NK-92 (cell line): ENCODE results near the gene CYRIA.

Experiments
- DNase-seq: peaks from one replicate; lab custom pipeline; 2025; ENCODE audit not compliant: unreplicated experiment; lab: John Stamatoyannopoulos, UW

Gene CYRIA

DNA sequence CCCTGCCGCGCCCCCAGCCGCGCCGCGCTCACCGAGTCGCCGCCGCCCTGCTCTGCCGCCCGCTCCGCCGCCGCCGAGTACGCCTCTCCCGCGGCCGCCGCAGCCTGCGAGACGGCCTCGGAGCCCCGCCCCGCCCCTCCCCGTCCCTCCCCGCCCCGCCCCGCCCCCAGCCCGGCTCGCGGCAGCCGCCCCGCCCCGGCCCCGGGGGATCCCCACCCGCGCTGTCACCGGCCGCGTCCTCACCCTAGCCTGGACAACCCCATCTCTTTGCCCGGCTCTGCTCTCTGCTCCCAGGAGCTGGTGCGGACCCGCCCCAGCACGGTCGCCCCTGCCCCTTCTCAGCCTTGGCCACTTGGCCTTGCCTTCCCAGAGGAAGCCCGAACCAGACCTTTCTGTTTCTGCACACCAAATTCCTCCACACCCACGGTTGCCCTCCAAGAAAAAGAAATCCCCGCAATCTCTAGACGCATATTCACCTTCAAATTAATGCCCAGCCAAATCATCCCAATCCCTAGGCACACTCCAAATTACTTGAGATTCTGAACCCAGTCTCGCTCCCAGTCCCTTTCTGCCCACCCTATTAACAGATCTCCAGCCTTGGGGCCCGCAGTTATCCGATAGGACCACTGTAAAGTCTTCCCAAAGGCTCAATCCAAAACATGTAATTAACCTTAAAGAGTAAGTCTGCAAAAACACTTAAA lies at the start of gene CYRIA:
Gene CYRIA, minus strand, starts transcription at position 87 of the 701 bp plus-strand sequence. CDS start 77,715 bp downstream, outside the sequence.
- no peak for DNase-seq

DNA sequence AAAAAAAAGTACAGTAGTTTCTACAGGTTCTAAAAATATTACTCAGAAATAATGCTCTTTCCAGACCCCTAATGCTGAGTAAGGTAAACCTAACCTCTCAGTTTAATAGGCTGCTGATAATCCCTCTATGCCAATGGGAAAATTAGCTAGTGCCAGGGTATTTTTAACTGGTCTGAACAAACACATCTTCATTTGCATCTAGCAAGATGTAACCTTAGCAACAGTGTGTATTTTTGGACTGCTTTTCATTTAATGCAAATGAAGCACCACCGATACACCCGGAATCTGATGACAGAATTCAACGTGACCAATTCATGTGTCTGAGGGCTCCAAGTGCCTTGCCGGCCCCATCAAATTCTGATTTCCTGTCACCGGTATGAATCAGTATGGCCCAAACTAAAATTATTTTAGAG lies 47.4 kb upstream of the CYRIA start:
- DNase-seq: no peak

GRCh38 chr2:16709769-16710168 lies 44.1 kb upstream of the CYRIA start:
- no peak for DNase-seq

DNA sequence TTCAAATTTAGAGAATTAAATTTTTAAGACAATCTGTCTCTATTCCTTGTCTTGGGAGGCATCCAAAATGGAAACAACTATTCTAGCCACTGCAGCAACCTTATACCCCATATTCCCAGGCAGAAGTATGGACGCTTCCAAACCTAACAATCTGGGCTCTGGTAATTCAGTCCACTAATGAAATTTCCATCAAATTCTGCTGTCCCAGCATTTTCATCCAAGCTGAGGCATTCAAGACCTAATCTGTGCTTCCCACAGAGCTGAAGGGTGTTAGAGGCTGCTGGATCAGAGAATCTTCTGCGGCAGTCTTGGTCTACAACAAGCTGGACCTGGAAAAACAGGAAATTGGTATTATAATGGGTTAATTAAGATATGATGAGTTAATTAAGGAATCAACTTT lies 42.5 kb upstream of the CYRIA start:
- no peak for DNase-seq

- no peak for DNase-seq
These were observed 41.5 kb upstream of the CYRIA start for GRCh38 chr2:16707014-16707623.

DNA sequence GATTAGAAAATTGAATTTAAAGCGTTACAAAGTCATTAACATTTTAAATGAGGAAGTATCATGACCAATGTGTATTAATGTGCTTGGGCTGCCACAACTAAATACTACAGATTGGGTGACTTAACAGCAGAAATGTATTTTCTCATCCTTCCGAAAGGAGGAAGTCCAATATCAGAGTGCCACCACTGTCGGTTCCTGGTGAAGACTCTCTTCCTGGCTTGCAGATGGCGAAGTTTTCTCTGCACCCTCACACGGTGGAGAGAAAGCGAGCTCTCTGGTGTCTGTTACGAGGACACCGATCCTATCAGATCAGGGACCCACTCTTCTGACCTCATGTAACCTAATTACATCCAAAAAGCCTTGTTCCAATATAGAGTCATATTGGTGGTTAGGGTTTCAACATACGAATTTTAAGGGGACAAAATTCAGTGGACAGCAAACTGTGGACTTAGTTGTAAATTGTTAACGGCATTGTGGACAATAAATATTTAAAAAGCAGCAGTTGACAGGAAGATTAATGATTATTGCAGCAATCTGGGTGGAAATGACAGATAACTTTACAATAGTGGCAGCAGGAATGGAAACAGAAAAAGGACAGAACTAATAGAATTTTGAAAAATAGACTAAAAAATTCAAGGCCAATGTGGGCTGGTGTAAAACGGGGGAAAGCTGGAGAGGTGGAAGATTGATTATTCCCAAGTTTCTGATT lies 35.1 kb upstream of the CYRIA start:
- DNase-seq: no peak

- DNase-seq: no peak
These were observed 28.2 kb upstream of the CYRIA start for GRCh38 chr2:16693854-16694253.

DNA sequence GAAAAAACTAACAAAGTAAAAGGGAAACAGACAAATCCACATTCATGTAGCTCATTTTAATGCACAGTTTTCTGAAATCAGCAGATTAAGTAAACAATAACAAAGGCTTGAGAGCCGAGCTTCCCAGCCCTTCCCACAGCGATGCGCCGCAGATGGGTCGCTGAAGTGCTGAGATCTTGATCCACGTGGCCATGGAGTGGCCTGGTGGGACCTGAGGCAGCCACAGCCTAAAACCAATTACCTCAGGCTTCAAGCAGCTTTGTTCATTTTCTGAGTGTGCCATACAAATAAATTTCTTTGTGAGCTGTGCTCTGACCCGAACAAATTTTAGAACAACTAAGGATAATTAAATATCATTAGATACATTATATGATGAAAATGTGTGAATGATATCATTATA lies 25.6 kb upstream of the CYRIA start:
- DNase-seq: no peak

- no peak for DNase-seq
These were observed 22.3 kb upstream of the CYRIA start for GRCh38 chr2:16687955-16688354.

GRCh38 chr2:16687222-16687621 lies 21.6 kb upstream of the CYRIA start:
- DNase-seq: no peak

DNA sequence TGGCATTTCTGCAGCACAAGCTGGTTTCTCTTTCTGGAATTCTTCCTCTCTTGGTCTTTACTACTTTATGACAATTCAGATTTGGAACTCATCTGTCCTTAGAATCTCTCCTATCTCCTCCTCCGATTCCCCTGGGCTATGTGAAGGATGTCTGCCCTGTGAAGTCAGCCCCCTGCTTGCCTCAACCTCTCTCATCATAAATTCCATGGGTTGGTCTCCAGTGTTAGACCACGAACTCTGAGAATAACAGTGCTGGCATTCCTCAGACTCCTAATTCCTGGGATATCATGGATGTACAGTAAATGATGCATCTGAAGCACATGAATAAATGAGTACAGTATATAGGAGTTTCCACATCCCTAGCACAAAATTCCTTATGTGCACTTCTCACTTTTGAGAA lies 21.0 kb upstream of the CYRIA start:
- DNase-seq: no peak

- DNase-seq: no peak
These were observed 19.7 kb upstream of the CYRIA start for GRCh38 chr2:16685340-16685715.

GRCh38 chr2:16684676-16685339 lies 19.2 kb upstream of the CYRIA start:
- DNase-seq: no peak

DNA sequence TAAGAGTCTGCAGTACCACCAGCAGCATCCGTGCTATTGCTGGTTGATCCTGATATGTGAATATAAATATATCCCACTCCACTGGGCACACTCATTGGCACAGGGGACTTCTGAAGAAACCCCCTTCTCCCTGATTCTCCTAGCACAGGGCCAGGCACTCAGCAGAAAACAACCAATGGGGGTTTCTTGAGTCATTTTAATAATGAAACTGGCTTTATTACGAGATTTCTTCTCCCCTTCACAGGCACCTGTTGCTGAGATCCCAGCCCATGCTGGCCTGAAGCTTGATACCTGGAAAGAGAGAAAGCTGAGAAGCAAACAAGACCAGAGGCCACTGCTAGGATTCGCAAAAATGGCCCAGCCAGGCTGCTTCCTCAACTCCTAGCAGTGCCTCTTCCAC lies 17.9 kb upstream of the CYRIA start:
- DNase-seq: no peak

DNA sequence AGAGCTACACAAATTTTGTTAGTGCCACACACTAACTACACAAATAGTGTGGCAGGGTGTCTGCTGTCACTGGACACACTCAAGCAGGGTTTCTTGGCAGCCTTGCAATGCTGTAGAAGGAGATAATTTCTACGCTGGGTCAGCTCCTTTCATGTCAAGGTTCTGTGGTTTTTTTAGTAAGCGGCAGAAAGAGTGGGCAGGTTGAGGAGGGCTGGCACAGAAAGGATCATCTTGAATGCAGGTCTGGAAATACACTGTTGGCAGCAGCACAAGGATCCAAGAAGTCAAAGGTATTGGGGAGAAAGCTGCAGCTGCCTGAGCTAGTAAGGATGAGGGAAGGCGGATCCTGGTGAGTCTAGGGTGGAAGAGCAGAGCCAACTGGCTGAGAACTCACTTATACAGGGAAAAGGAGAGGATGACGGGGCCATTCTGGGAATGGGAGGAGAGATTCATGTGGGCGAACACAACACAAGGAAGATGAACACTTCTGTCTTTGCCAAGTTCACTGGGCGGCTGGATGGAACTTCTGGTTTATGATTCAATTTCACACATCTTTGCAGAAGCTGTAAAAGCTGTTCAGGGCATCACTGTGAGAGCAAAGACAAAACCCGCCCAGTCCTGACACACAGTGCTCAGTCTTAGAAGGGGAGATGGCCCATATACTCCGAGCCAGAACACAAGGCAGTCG lies 16.9 kb upstream of the CYRIA start:
- DNase-seq: no peak

DNA sequence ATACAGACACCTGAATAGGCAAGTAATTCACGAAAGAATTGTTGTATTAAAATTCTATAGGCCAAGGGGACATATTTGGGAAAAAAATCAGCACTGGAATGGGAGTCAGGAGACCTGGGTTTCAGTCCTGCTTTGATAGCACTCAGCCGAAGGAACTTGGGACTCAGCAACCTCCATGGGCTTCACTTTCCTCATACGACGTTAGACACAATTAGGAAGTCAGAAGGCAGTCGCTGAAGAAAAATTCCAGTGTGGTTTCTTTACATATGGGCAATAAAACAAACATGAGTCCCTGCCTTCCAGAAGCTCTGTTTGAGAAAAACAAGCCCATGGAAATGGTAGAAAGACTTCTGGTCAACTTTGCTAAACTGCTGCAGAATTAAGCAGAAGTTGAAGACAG lies 15.1 kb upstream of the CYRIA start:
- DNase-seq: no peak

GRCh38 chr2:16680304-16680703 lies 14.7 kb upstream of the CYRIA start:
- DNase-seq: no peak

- no peak for DNase-seq
These were observed 13.3 kb upstream of the CYRIA start for GRCh38 chr2:16678964-16679363.

- no peak for DNase-seq
These were observed 12.2 kb upstream of the CYRIA start for GRCh38 chr2:16677875-16678274.

DNA sequence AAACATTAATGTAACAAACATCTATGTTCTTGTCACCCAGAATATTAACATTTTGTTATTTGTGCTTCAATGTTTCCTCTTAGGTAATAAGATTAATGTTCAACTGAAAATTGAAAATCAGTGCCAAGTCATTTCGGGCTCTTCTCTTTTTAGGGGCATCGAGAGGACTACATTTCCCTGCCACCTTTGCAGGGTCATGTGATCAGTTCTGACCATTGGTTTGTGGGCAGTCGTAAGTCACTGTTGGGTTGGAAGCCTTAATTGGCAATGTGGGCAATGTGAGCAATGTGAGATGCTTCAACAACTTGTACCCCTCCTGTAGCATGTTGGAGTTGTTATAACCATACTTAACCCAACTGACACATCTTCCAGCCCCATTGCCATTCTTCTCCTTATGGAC lies 10.1 kb upstream of the CYRIA start:
- no peak for DNase-seq

DNA sequence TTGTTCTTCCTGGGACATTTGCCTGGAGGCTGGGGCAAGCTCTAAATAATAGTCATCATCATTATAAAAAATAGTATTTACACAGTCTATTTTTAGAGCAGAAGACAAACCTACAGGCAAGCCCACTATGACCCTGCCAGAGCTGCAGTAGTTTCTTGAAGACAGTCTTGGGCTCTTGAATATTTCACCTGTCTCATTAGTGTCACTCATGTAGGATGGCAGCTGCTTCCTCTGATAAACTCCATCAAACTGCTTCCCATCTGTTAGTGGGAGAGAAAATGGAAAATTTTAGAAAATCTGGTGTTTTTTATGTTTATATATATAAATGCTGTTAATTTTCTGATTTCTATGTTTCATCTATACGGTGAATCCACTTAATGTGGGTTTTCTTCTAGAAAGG lies 8.5 kb upstream of the CYRIA start:
- no peak for DNase-seq
